Activated T-cell treated with anti-CD3 and anti-CD28 coated beads, Interleukin-2, amount 50 U/mL, for 1 hour (primary cell): ENCODE results near the gene ABTB2.

Experiments
- DNase-seq: peaks from one replicate; pipeline ENCODE4 v3.0.0-alpha.2; 2020

Gene ABTB2

GRCh38 chr11:34136420-34136819 is 221.4 kb downstream of the ABTB2 start:
- DNase-seq = no peak

GRCh38 chr11:34135439-34135838 is 222.4 kb downstream of the ABTB2 start:
- no peak for DNase-seq

GRCh38 chr11:34134765-34135164 is 223.0 kb downstream of the ABTB2 start:
- no peak for DNase-seq

GRCh38 chr11:34132261-34132965 is 225.4 kb downstream of the ABTB2 start:
- no peak for DNase-seq

- no peak for DNase-seq
These were observed 229.0 kb downstream of the ABTB2 start for GRCh38 chr11:34128824-34129223.

- DNase-seq = no peak
These were observed 230.6 kb downstream of the ABTB2 start for GRCh38 chr11:34126959-34127848.

GRCh38 chr11:34124885-34125668 is 232.7 kb downstream of the ABTB2 start:
- no peak for DNase-seq

- DNase-seq = no peak
These were observed 237.2 kb downstream of the ABTB2 start for GRCh38 chr11:34120651-34121050.

- DNase-seq = no peak
These were observed 243.3 kb downstream of the ABTB2 start for GRCh38 chr11:34114471-34114870.

GRCh38 chr11:34114014-34114413 is 243.8 kb downstream of the ABTB2 start:
- DNase-seq = no peak

- no peak for DNase-seq
These were observed 246.0 kb downstream of the ABTB2 start for GRCh38 chr11:34111722-34112270.

GRCh38 chr11:34105957-34106504 is 251.8 kb downstream of the ABTB2 start:
- DNase-seq = no peak

GRCh38 chr11:34105079-34105956 is 252.5 kb downstream of the ABTB2 start, which contains the start of gene NAT10:
Gene NAT10, plus strand, starts transcription at chr11:34105629. Its CDS starts 2,597 bp downstream, at chr11:34108226.
- DNase-seq = peak; percentile 97

GRCh38 chr11:34104680-34105078 is 253.1 kb downstream of the ABTB2 start:
- DNase-seq = no peak
